Breast epithelium (tissue), 3 donors: ENCODE data around the gene POLR3H.

ENCODE experiments used
- POLR2A ChIP-seq: fragments of 450-650 bp; IDR thresholded peaks from one replicate; pipeline ENCODE4 v1.6.1; 2016; ENCODE audit warnings: antibody characterized with exemption, mild to moderate bottlenecking, moderate library complexity
- POLR2AphosphoS5 ChIP-seq, 3 donors: sonication (generic); formaldehyde crosslinking; IDR thresholded peaks; one replicate each; pipeline ENCODE4 v1.6.1; 2017; ENCODE audit warnings: antibody characterized with exemption in 3 of 3
- TF ChIP-seq, protein P1 (sequence below), 3 donors: fragments of 450-650 bp; IDR thresholded peaks; one replicate each; pipeline ENCODE4 v1.5.1; 2016 to 2017; ENCODE audit warnings: antibody characterized with exemption in 3 of 3, mild to moderate bottlenecking in 3 of 3, moderate library complexity in 3 of 3

DNA sequence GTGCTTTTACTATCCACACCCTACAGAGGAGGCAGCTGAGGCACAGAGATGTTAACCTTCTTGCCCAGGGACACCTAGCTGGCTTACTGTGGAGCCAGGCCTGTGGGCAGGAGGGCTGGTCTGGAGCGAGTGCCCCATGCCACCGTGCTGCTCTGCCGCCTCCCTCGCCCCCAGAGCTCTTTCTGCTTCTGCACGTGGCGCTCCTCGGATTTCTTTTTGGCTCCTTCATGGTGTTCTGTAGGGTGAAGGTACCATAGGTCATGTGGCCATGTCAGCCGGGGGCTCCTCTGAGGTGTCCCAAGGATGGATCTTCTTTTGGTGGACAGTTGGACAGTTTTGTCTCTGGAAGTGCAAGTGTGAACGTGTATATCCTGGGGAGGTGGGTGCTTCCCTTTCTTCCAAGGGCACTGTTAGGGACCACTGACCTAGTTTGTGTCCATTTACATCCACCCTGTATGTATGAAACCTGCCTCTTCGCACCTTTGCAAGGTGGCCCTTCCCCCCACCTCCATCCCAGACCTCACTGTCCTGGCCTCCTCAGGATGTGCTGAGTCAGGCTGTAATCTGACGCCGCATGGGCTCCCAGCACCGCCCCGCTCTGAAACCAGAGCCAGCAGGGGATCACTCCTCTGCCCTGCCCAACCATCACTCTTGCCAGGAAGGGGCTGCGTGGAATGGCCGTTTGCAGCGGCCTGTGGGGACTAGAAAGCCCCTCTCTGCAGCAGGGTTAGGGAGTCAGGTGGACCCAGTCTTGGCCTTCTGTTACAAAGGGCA is 31.7 kb downstream of the POLR3H start:
- TF ChIP-seq POLR2A (no peak), POLR2AphosphoS5 (IDR thresholded peaks at IDR 0.05) (no peak)
- TF ChIP-seq, protein P1, sequence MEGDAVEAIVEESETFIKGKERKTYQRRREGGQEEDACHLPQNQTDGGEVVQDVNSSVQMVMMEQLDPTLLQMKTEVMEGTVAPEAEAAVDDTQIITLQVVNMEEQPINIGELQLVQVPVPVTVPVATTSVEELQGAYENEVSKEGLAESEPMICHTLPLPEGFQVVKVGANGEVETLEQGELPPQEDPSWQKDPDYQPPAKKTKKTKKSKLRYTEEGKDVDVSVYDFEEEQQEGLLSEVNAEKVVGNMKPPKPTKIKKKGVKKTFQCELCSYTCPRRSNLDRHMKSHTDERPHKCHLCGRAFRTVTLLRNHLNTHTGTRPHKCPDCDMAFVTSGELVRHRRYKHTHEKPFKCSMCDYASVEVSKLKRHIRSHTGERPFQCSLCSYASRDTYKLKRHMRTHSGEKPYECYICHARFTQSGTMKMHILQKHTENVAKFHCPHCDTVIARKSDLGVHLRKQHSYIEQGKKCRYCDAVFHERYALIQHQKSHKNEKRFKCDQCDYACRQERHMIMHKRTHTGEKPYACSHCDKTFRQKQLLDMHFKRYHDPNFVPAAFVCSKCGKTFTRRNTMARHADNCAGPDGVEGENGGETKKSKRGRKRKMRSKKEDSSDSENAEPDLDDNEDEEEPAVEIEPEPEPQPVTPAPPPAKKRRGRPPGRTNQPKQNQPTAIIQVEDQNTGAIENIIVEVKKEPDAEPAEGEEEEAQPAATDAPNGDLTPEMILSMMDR (IDR thresholded peaks at IDR 0.05) = no peak
